ENCODE measurements around the gene ARL9. TPM values are rescaled to one million over a fixed set of nuclear protein-coding genes. Genes with fewer than 3 reads are reported as not detected.

Gene ARL9
- total RNA-seq: 0.98 and 1.6 TPM in 2 replicates

GRCh38 chr4:56505269-56506130 is at the start of gene ARL9:
TSS of gene ARL9 (plus strand) at chr4:56505791. CDS start at chr4:56505863, 72 bp downstream.

GRCh38 chr4:56467284-56468096 is 38.1 kb upstream of the ARL9 start, which contains the start of gene SRP72:
TSS of gene SRP72 (plus strand) at chr4:56467617. CDS start at chr4:56467636, 19 bp downstream.

Other genes with a start within 250 kb of the ARL9 start
- 4.4 and 4.6 TPM in 2 replicates for gene AASDH, start 118.3 kb upstream of the ARL9 start, total RNA-seq
- 7.9 and 16.5 TPM in 2 replicates for gene PPAT, start 70.2 kb upstream of the ARL9 start, total RNA-seq
- 32.8 and 96.8 TPM in 2 replicates for gene PAICS, start 69.5 kb upstream of the ARL9 start, total RNA-seq
- 40.8 and 51.3 TPM in 2 replicates for gene SRP72, start 38.2 kb upstream of the ARL9 start, total RNA-seq
- gene HOPX, start 175.5 kb downstream of the ARL9 start, total RNA-seq: 2.4 and 51.0 TPM in 2 replicates

Measured in mesangial cell (primary cell).